Measurements from ENCODE around the gene FRS3.
"Not testable (repeated sequence)": the region's sequence is repeated elsewhere in the genome, so short reads cannot be mapped to it uniquely, and the experiment has no call there.

Gene FRS3, protein sequence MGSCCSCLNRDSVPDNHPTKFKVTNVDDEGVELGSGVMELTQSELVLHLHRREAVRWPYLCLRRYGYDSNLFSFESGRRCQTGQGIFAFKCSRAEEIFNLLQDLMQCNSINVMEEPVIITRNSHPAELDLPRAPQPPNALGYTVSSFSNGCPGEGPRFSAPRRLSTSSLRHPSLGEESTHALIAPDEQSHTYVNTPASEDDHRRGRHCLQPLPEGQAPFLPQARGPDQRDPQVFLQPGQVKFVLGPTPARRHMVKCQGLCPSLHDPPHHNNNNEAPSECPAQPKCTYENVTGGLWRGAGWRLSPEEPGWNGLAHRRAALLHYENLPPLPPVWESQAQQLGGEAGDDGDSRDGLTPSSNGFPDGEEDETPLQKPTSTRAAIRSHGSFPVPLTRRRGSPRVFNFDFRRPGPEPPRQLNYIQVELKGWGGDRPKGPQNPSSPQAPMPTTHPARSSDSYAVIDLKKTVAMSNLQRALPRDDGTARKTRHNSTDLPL

DNA sequence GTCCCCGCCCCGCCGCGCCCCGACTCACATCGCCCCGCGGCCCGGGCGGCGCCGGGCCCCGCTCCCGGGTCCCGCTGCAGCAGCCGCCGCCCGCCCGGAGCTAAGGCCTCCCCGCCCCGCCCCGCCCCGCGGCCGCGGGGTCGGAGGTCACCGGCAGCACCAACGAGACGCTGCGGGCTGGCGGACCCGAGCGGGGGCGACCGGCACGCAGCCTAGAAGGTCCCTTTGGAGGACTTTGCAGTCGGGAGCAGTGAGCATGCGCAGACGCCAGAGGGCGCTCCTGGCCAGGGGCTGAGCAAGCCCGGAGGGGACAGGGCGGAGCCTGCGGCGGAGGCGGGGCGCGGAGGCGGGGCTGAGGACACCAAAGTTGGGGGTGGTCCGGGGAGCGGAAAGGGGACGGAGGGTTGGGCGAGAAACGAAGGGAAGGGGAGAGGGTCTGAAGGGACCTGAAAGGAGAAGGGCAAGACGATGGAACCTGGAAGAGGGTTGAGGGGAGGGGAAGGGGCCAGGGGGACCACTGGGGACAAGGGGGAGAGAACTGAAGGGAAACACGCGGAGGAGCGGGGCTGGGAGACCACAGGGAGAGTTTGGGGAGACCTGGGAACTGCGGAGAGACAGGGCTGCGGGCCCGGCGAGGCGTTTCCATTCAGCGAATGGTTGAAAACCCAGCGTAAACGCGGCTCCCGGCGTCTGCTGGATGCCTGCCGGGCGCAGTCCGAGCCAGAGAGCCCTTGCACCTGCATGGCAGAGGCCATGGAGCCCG, at the start of gene FRS3:
Gene FRS3, minus strand, starts transcription at position 113 of the 763 bp plus-strand sequence. CDS start 2,913 bp downstream, outside the sequence.
- peak; percentile 94 for DNase-seq

DNA sequence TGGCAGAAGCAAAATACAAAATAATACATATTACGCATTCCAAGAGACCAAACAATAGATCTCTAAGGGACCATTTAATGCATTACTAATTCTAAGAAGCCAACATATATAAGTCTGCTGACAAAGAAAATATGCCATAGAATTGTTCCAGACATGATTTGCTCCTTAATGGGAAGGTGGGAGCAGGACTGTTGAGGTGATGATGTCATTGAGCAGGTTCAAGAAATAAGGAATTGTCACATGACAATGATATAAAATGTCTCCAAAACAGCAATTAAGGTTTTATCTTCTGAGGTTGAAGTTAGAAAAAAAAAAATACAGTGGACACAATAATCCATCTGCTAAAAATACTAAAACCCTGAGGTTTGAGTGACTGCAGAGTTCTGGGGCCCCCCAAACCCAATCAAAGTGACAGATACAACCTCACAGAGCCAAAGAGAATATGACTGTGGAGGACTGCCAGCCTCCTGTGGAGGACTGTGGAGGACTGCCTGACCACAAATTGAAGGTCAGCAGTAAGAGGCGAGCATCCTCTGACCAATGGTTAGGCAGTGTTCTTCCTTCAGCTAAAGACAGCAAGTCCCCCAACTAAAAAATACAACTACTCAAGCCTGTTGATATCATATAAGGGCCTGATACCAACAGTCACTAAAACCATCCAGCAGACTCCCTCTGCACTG, 46.8 kb upstream of the FRS3 start:
- no peak for DNase-seq

DNA sequence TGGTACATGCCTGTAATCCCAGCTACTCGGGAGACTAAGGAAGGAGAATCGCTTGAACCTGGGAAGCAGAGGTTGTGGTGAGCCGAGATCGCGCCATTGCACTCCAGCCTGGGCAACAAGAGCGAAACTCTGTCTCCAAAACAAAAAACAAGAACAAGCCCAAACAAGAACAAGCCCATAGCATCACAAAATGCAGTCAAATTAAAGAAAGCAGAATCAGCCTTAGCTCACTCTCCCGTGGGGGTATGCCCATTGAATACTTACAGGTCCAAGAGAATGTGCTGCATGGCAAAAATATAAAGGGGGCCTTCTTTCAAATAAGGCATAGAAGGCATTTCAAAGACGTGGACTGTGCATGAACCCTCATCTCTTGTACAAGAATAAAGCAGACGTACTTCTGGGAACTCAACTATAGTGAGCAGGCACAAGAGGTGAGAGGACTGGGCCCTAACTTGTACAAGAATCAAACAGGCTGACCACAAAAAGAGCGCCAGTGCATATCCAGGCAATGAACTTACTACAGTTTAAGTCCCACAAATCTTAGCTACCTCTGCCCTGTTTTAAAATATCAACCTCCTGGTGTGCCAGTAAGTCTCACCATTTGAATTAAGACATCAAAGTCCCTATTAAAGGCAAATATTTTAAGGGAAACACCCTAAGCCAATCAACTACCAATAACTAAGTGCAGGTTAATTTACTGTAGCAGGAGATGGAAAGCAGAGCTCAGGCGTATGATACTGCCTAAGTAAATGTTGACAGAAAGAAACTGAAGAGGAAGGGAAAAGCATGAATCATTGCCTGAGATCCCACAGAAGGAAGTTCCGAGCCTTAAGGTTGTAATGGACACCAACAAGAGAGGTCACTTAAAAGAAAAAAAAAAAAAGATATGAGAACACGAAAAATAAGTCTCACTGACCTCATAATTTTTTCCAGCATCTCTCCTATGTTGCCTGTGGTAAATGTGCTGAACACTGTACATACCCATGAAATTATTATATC, 45.2 kb upstream of the FRS3 start:
- no peak for DNase-seq

DNA sequence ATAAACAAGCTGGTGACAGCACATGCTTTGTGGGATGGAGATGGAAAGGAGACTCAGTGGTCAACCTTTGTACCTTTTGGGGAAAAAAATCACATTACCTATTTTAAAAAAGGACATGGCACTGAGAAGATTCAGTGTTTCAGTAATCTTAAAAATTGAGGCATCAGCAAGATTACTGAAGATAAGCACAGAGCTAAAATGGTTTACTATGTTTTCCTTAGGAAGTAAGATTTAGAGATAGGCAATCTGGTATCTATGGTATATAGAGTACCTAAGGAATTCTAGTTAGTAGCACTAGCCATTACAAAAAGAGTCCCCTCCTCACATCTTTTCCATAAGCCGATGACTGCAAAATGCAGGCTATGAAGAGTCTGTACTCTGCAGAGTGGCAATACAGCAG, 43.5 kb upstream of the FRS3 start:
- DNase-seq: no peak

DNA sequence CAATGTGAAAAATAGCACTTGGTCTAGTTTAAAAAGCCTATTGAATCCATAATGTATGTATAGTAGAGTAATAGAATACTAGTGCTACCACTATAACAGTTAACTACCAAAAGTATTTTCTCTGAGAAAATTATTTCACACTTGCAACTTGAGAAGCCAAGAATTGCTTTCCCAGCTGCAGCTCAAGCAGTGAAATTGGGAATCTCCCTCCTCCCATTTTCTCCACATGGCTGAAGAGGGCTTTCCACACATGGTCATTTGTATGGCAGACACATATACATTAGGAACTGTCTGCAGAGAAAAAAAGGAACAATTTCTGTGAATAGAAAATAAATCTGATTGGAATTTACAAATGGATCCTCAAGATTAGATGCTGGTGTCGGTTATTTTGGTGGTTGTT, 42.3 kb upstream of the FRS3 start:
- no peak for DNase-seq

DNA sequence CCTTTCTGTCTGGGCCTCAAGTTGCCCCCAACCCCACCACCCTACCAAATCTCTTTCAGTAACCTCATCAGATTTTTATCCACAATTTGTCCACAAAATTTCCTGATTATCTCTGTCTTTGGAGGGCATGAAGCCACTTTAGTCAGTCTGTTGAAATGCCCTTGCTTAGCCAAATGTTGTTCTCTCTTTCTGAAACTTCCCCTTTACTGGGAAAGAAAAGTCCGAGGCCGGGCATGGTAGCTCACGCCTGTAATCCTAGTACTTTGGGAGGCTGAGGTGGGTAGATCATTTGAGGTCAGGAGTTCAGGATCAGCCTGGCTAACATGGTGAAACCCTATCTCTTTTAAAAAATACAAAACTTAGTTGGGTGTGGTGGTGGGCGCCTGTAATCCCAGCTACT, 41.6 kb upstream of the FRS3 start:
- no peak for DNase-seq

DNA sequence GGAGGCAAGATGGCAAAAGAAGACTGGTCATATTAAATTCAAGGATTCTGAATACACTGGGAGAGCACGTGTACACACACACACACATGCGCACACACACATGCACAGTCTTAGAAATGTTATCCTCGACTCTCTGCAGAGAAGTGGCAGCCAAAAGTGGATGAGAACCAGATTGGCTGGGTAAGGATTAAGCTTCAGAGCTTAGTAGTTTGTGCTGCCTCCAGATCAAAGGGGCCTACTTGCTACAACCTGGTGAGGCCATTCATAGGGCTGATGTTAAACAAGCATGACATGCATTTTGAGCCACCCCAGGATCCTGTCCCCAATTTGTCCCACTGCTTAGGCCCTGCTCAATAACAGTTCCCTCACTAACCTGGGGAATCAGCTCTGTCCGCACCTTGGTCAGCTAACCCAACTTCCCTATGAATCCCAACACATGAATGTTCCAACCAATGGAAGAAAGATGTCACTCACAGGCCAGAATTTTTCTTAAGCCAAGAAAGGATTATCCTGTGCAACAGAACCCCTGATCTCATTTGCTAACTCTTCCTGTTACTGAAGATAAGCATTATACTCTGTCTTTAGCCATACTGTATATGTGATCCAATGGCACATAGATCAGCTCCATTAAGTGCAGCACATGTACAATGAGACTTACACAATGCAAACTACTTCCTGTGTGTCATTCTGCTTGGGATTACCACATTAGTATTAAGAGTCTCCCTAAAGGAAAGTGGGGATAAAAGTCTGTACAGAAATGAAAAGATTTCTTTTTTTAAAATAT, 38.8 kb upstream of the FRS3 start:
- DNase-seq: no peak

DNA sequence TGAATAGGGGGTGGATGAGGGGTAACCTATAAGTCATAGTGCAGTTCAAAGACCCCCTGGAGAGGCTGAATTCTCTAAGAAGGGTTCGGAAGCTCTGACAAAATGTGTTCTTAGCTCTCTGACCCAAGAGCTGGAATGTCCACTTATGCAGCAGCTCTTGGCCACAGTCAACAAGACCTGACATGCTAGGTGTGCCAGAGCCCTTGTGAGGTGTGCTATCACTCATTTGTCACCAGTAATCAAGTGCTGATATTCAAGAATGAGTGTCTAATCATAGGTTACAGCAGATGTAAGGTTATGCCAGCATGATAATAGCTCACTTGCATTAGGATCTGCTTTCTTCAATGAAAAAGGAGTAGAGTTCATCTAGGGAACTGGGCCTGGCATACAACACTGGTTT, 35.9 kb upstream of the FRS3 start:
- DNase-seq: no peak

DNA sequence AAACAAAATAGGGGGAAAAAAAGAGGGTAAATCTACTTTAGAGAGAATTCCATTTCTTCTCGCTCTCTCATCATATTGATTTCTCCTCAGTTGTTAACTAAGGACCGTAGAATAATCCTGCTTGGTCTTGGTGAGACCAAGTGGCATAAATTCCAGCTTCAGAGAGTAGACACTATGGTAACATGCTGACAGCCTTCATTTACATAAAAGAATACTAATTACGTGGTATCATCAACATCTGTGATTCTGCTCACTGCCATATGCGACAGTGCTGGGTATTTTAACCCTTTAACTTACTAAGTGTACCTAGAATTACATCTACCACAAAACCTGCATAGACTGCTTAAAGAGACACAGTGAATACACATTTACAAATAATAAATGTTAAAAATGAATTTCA, 34.9 kb upstream of the FRS3 start:
- no peak for DNase-seq

DNA sequence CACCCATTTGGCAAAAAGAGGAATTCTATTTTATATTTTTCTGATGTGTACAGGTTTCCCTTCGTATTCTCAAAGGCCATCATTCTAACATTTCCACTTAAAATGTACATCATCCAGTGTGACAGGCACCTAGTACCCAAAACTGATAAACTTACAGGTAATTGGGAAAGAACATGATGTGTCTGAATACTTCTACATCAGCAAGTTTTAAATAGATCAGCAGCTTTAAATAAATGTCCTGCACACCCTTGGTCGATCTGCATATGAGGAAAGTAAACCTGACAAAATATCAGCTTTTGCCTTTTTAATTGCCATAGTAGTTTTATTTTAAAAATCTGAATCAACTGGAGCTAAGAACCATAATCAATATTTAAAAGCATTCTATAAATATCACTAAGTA, 34.3 kb upstream of the FRS3 start:
- DNase-seq: no peak

DNA sequence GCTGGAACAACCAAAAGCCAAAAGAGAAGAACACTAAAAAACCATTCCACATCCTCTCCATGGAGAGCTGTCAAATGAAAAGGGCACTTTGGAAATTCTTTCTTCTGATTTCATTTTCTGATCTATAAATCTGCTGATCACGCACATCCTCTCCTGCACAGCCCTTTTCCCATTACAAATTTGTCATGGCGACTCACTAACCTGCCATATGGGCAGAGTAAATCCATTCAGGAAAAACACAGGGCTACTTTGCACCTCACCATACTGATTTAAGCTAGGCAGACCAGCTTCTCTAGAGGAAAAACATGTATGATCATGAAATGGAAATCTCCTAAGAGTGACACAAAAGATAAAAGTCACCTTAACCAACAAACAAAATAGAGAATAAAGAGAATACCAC, 33.8 kb upstream of the FRS3 start:
- DNase-seq: no peak

DNA sequence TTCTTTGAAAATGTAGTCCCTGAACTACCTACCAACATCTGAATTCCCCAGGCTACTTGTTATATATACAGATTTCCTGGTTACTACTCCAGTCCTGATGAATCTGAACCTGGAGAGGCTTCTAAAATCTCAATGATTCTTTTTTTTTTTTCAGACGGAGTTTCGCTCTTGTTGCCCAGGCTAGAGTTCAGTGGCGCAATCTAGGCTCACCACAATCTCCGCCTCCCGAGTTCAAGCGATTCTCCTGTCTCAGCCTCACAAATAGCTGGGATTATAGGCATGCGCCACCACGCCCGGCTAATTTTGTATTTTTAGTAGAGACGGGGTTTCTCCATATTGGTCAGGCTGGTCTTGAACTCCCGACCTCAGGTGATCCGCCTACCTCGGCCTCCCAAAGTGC, 32.2 kb upstream of the FRS3 start:
- DNase-seq: not testable (repeated sequence)

DNA sequence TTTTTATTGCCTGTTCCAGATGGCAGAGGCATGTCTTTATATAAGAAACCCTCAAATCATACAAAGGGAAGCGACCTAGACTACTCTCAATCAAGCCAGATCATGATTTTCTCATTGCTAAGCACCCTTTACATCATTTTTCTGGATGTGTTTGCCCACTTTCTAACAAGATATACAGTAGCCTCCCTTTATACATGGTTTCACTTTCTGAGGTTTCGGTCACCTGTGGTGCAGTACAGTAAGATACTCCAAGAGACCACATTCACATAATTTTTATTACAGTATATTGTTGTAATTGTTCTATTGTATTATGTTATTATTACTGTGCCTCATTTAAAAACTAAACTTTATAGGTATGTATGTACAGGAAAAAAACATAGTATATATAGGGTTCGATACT, 31.4 kb upstream of the FRS3 start:
- no peak for DNase-seq

DNA sequence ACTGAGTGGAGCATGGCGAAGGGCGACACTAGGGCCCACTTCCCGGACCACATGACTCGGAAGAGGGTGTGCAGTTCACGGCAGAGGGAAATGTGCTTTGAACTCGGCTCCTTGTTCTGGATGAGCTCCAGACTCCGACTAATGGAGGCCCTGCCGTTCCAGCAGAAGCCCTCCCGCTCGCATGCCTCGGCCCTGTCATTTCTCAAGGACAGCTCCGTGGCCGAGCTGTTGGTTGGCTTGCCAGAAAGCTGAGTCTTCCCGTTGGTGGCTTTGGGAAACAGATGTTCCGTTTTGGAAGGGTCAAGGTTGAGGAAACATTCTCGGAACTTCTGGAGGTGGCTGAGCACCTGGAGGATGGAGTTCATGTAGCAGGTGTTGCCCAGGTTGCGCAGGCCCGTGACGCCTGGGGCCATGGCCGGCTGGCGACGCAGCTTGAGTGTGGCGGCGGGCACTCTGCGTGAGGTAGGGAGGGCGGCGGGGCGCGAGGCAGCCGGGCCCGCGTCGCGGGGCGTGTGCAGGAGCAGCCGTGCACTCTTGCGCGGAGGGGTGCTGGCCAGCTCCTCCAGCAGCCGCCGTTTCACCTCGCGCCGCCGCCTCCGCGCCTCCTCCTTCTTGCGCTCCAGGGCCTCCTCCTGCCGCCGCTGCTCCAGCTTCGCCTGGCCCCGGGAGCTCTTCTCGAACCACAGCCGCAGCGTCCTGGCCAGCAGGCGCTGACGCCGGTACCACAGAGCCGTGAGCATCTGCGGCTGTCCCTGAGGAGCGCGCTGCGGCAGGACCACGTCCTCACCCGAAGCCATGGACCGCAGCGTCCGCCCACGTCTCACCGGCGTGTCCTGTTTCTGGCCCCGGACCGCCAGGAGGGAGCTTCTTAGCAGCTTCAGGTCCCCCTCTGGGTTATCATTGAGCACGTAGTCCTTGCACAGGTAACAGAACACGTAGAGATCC, 26.4 kb upstream of the FRS3 start:
- no peak for DNase-seq

DNA sequence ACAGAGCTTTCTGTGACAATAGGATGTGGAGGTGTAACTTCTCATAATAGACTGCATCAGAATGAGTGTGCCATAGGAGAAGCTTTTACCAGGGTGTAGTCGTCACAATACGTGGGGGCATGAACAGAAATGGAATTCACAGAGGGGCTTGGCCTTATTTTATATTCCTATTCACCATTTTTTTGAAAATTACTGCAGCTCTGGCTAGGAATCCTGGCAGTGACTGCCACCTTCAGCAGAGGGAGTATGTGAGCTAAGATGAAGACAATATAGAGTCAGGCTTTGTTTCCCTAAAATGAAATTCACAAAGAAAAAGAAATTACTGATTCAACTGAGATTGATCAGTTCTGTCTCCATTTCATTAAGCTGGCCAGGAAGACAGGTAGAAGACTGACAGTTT, 21.7 kb upstream of the FRS3 start:
- no peak for DNase-seq

DNA sequence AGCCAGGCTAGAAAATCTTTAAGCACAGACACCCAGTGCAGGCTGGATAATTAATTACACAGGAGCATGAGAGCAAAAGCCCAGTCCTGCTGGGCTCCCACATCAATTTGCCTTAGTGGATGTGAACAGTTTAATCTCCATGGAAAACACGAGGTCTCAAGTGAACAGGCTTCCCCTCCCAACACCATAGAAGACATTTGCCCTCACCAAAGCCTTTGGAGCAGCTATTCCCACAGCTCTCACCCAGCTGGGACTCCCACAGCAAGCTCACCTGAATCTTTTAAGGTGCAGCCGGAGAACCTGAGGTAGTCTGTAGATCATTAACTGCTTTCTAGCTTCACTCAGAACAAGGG, 19.8 kb upstream of the FRS3 start:
- DNase-seq: no peak

DNA sequence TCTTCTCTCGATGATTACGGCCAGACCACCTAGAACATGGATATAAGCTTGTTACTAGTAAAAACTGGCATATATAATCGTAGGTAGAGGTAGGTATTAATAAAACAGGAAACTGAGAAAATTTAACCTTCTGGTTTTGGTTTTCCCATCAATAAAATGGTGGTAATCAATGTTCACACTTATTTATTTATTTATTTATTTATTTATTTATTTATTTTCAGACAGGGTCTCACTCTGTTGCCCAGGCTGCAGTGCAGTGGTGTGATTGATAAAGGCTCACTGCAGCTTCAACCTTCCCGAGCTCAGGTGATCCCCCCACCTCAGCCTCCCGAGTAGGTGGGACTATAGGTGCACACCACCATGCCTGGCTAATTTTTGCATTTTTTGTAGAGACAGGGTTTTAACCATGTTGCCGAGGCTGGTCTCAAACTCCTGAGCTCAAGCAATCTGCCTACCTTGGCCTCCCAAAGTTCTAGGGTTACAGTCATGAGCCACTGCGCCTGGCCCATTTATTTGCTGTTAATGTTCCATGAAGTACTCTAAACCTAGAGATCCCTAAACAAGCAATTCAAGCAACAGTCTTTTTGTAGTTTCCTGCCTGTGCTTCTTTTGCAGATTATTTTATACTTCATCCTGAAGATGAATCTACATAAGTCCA, 19.3 kb upstream of the FRS3 start:
- no peak for DNase-seq

DNA sequence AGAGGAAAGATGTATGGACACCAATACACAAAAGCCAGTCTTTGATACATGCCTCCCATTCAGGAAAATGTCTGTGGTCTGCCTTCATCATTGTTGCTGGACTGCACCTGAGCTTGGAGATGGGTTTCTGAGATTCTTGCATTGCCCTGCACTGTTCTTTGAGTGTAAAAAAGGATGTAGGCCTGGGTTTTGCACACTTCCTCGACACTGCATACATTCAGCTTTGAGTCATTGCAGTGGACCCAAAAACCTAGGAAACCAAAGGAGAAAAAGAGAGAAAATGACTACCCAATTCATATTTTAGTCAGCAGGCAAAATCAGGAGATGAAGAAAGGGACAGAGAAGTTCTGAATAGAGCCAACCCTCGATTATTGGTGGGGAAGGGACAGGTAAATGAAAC, 16.8 kb upstream of the FRS3 start:
- DNase-seq: no peak

DNA sequence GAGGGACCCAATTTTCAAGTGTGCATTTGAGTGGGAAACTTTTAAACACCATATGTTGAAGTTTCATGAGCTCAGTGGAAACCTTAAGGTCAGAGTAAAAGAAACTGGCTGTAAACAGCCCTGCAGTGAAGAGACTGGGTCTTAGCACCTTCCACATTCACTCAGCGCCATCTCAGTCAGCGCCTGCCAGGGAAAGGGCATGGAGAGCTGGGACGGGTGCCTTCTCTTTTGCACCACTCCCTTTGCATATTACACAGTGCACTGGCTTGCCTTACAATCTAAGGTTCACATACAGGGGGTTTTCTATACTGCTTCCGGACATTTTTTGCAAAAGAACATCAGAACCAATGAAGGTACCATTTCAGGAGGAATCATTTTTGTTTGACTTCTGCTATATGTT, 12.3 kb upstream of the FRS3 start:
- no peak for DNase-seq

DNA sequence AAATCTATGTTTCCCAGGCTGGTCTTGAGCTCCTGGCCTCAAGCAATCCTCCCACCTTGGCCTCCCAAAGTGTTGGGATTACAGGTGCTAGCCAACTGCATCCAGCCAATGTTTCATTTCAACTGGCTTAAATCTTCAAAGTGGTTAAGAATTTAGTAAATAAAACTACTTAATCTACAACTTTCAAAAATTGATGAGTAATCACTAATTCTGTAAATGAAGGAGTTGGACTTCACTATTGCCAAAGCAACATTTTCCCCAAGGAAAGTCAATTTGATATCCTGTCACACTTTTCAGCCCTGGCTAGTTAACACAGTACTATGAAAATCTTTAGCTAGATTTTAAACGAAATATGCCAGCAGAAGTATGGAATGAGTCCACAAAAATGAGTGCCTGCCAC, 11.6 kb upstream of the FRS3 start:
- no peak for DNase-seq

All from GDM1 (cell line).